ENCODE results near the gene MOB4. TPM values are rescaled to one million over a fixed set of nuclear protein-coding genes. Genes with fewer than 3 reads are reported as not detected.

Gene MOB4
- polyA plus RNA-seq, 1 donor from 2014 or later = 81.5 TPM

GRCh38 chr2:197559681-197560080, 43.8 kb downstream of the MOB4 start:
- H3K4me3 ChIP-seq (ENCODE audit: low read length) = no peak overlapping the region

DNA sequence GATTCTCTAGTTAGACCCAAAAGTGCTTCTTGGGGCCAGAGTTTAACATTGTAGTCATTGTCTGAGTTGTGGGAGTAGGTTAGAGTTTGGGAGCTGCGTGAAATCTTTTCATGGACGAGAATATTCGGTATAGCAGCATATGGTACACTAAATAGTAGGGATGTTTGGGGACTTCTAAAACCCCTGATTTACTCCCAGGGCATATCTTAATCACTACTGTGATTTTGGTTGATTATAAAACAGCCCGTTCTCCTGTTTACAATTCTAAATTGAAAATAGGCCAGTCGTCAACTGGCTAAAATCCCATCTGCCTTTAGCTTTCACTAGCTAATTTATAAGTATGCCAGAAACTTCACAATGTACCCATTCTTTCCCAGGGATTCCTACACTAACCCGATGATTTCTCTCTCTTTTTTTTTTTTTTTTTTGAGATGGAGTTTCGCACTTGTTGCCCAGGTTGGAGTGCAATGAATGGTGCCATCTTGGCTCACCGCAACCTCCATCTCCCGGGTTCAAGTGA, 44.3 kb downstream of the MOB4 start:
- Histone ChIP-seq H3K9me3 (ENCODE audit: low read length) (no peaks in the 10 kb centered on the region), H3F3A (ENCODE audit: insufficient read depth, low read length, poor library complexity, severe bottlenecking) (no peaks in the 10 kb centered on the region), H3K4me2 (ENCODE audit: low read length) (no peak overlapping the region), H3K4me3 (ENCODE audit: low read length) (no peak overlapping the region), H3K27ac (ENCODE audit: low read length) (no peak overlapping the region), H3K9ac (ENCODE audit: low read length) (no peak overlapping the region), H2AFZ (ENCODE audit: low read depth, low read length) (no peak overlapping the region), H3K79me2 (replicated peaks; ENCODE audit: insufficient read depth, low read length) (no peaks in the 10 kb centered on the region), H4K20me1 (ENCODE audit: insufficient read depth) (no peaks in the 10 kb centered on the region), H3K27me3 (ENCODE audit: insufficient read depth, low read depth, low read length) (no peaks in the 10 kb centered on the region), H3K36me3 (ENCODE audit: insufficient read depth, low read length) (no peaks in the 10 kb centered on the region), H3K9me2 (ENCODE audit: insufficient read depth, low read length) (no peaks in the 10 kb centered on the region)
- TF ChIP-seq REST (IDR thresholded peaks at IDR 0.05; ENCODE audit: borderline replicate concordance) = no peak
- no peak for TF ChIP-seq MXI1 (conservative IDR thresholded peaks at IDR 0.05; ENCODE audit: poor library complexity, severe bottlenecking)
- TF ChIP-seq EP300 (conservative IDR thresholded peaks at IDR 0.05; ENCODE audit: poor library complexity, severe bottlenecking) = no peak
- TF ChIP-seq POLR2AphosphoS5 (IDR thresholded peaks at IDR 0.05) = no peak
- TF ChIP-seq SMC3 (conservative IDR thresholded peaks at IDR 0.05; ENCODE audit: poor library complexity) = no peak
- no peak for TF ChIP-seq TAF1 (IDR thresholded peaks at IDR 0.05; ENCODE audit: low read depth)
- TF ChIP-seq, protein P1, sequence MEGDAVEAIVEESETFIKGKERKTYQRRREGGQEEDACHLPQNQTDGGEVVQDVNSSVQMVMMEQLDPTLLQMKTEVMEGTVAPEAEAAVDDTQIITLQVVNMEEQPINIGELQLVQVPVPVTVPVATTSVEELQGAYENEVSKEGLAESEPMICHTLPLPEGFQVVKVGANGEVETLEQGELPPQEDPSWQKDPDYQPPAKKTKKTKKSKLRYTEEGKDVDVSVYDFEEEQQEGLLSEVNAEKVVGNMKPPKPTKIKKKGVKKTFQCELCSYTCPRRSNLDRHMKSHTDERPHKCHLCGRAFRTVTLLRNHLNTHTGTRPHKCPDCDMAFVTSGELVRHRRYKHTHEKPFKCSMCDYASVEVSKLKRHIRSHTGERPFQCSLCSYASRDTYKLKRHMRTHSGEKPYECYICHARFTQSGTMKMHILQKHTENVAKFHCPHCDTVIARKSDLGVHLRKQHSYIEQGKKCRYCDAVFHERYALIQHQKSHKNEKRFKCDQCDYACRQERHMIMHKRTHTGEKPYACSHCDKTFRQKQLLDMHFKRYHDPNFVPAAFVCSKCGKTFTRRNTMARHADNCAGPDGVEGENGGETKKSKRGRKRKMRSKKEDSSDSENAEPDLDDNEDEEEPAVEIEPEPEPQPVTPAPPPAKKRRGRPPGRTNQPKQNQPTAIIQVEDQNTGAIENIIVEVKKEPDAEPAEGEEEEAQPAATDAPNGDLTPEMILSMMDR (IDR thresholded peaks at IDR 0.05; ENCODE audit: poor library complexity, severe bottlenecking) = no peak
- no peak for TF ChIP-seq EZH2 (IDR thresholded peaks at IDR 0.05; ENCODE audit: borderline replicate concordance, insufficient read depth, low read length, poor library complexity, severe bottlenecking)

More at GRCh38 chr2:197559681-197560080, 43.8 kb downstream of the MOB4 start:
- H3K27ac ChIP-seq (ENCODE audit: low read length) = no peak overlapping the region
- H2AFZ ChIP-seq (ENCODE audit: low read depth, low read length) = no peak overlapping the region
- no peak overlapping the region for H3K9ac ChIP-seq (ENCODE audit: low read length)
- no peaks in the 10 kb centered on the region for H3F3A ChIP-seq (ENCODE audit: insufficient read depth, low read length, poor library complexity, severe bottlenecking)
- H3K9me2 ChIP-seq (ENCODE audit: insufficient read depth, low read length) = no peaks in the 10 kb centered on the region
- H3K9me3 ChIP-seq (ENCODE audit: low read length) = no peaks in the 10 kb centered on the region
- H3K4me2 ChIP-seq (ENCODE audit: low read length) = no peak overlapping the region
- no peaks in the 10 kb centered on the region for H3K36me3 ChIP-seq (ENCODE audit: insufficient read depth, low read length)
- no peaks in the 10 kb centered on the region for H4K20me1 ChIP-seq (ENCODE audit: insufficient read depth)
- no peaks in the 10 kb centered on the region for H3K79me2 ChIP-seq (replicated peaks; ENCODE audit: insufficient read depth, low read length)
- no peak for TF ChIP-seq EP300 (conservative IDR thresholded peaks at IDR 0.05; ENCODE audit: poor library complexity, severe bottlenecking)
- TF ChIP-seq TAF1 (IDR thresholded peaks at IDR 0.05; ENCODE audit: low read depth) = no peak
- no peak for TF ChIP-seq MXI1 (conservative IDR thresholded peaks at IDR 0.05; ENCODE audit: poor library complexity, severe bottlenecking)
- no peak for TF ChIP-seq SMC3 (conservative IDR thresholded peaks at IDR 0.05; ENCODE audit: poor library complexity)
- no peak for TF ChIP-seq POLR2AphosphoS5 (IDR thresholded peaks at IDR 0.05)
- no peak for TF ChIP-seq REST (IDR thresholded peaks at IDR 0.05; ENCODE audit: borderline replicate concordance)
- no peak for TF ChIP-seq RAD21 (conservative IDR thresholded peaks at IDR 0.05)
- TF ChIP-seq, protein P1 (IDR thresholded peaks at IDR 0.05; ENCODE audit: poor library complexity, severe bottlenecking) = no peak
- no peak for TF ChIP-seq EZH2 (IDR thresholded peaks at IDR 0.05; ENCODE audit: borderline replicate concordance, insufficient read depth, low read length, poor library complexity, severe bottlenecking)
- H3K27me3 ChIP-seq (ENCODE audit: insufficient read depth, low read depth, low read length) = no peaks in the 10 kb centered on the region
